Measurements from ENCODE around the gene RNF103. TPM values are rescaled to one million over a fixed set of nuclear protein-coding genes. Genes with fewer than 3 reads are reported as not detected.

The RNF103 gene
- polyA plus RNA-seq, 3 donors = 1.0 to 31.9 (median 2.2) TPM

GRCh38 chr2:86616502-86616901 is 7.2 kb downstream of the RNF103 start:
- H3K9ac ChIP-seq (ENCODE audit: insufficient read depth, low read length, poor library complexity, severe bottlenecking) = no peak overlapping the region
- no peak overlapping the region for H3K4me2 ChIP-seq (replicated peaks; ENCODE audit: extremely low read depth, low read length, poor library complexity, severe bottlenecking)
- no peak overlapping the region for H3K27ac ChIP-seq (ENCODE audit: low read depth in 1 of 2, low read length in 2 of 2)
- no peak overlapping the region for H3K4me3 ChIP-seq (replicated peaks in 1 of 3; ENCODE audit: low read depth in 2 of 3, low read length in 3 of 3)
- H4K20me1 ChIP-seq (ENCODE audit: insufficient read depth, low read length) = peaks cover 34% of the 10 kb centered on the region
- peaks cover 35 to 85% of the 10 kb centered on the region in 2 donors for H3K36me3 ChIP-seq (replicated peaks in 1 of 2; ENCODE audit: control insufficient read depth in 1 of 2, insufficient read depth in 2 of 2, low read length in 2 of 2)
- peaks cover 9 to 11% of the 10 kb centered on the region in 2 donors for H3K4me1 ChIP-seq (ENCODE audit: control insufficient read depth in 1 of 2, insufficient read depth in 2 of 2, low read length in 2 of 2)
- no peak overlapping the region for H2AFZ ChIP-seq (ENCODE audit: insufficient read depth, low read depth, low read length, poor library complexity, severe bottlenecking)
- peaks cover 18% of the 10 kb centered on the region for H3K79me2 ChIP-seq (ENCODE audit: insufficient read depth, low read length)
- WGBS (ENCODE audit: insufficient coverage) = no CpG with 5 or more reads among the region's 3 CpGs
- intact Hi-C loops (cut with micrococcal nuclease) = no loop called here
- H3K27me3 Mint-ChIP-seq (ENCODE audit: low read depth in 3 of 3) = no peaks in the 10 kb centered on the region
- no peak overlapping the region for H3K4me3 Mint-ChIP-seq
- H3K27me3 ChIP-seq (ENCODE audit: control insufficient read depth in 2 of 2, insufficient read depth in 2 of 2, low read length in 2 of 2) = no peaks in the 10 kb centered on the region
- DNase-seq = no peak
- H3K9me3 ChIP-seq (replicated peaks in 1 of 2; ENCODE audit: control insufficient read depth in 1 of 2, insufficient read depth in 1 of 2, low read length in 2 of 2) = no peaks in the 10 kb centered on the region
- no peaks in the 10 kb centered on the region for H3K9me3 Mint-ChIP-seq
- peaks cover 66 to 67% of the 10 kb centered on the region in 2 donors for H3K36me3 Mint-ChIP-seq
- TF ChIP-seq CTCF (IDR thresholded peaks at IDR 0.05) = no peak
- no peak overlapping the region for H3K27ac Mint-ChIP-seq
- H3K4me1 Mint-ChIP-seq = peaks cover 20% of the 10 kb centered on the region

GRCh38 chr2:86615596-86615995 is 8.1 kb downstream of the RNF103 start:
- H3K27me3 Mint-ChIP-seq (ENCODE audit: low read depth in 3 of 3) = no peaks in the 10 kb centered on the region
- no peak overlapping the region for H2AFZ ChIP-seq (ENCODE audit: insufficient read depth, low read depth, low read length, poor library complexity, severe bottlenecking)
- H3K27me3 ChIP-seq (ENCODE audit: control insufficient read depth in 2 of 2, insufficient read depth in 2 of 2, low read length in 2 of 2) = no peaks in the 10 kb centered on the region
- H3K4me3 ChIP-seq (replicated peaks in 1 of 3; ENCODE audit: low read depth in 2 of 3, low read length in 3 of 3) = no peak overlapping the region
- H3K4me1 Mint-ChIP-seq = peaks cover 13% of the 10 kb centered on the region
- H3K36me3 ChIP-seq (replicated peaks in 1 of 2; ENCODE audit: control insufficient read depth in 1 of 2, insufficient read depth in 2 of 2, low read length in 2 of 2) = peaks cover 42 to 94% of the 10 kb centered on the region in 2 donors
- no peak overlapping the region for H3K27ac ChIP-seq (ENCODE audit: low read depth in 1 of 2, low read length in 2 of 2)
- no peak for DNase-seq
- H3K9me3 Mint-ChIP-seq = no peaks in the 10 kb centered on the region
- peaks cover 30% of the 10 kb centered on the region for H4K20me1 ChIP-seq (ENCODE audit: insufficient read depth, low read length)
- TF ChIP-seq CTCF (IDR thresholded peaks at IDR 0.05) = no peak
- H3K4me1 ChIP-seq (ENCODE audit: control insufficient read depth in 1 of 2, insufficient read depth in 2 of 2, low read length in 2 of 2) = peaks cover under 1 to 2% of the 10 kb centered on the region in 2 donors
- intact Hi-C loops (cut with micrococcal nuclease) = no loop called here
- peaks cover 9% of the 10 kb centered on the region for H3K79me2 ChIP-seq (ENCODE audit: insufficient read depth, low read length)
- H3K4me2 ChIP-seq (replicated peaks; ENCODE audit: extremely low read depth, low read length, poor library complexity, severe bottlenecking) = no peak overlapping the region
- H3K9ac ChIP-seq (ENCODE audit: insufficient read depth, low read length, poor library complexity, severe bottlenecking) = no peak overlapping the region
- H3K27ac Mint-ChIP-seq = no peak overlapping the region
- no peak overlapping the region for H3K4me3 Mint-ChIP-seq
- no peaks in the 10 kb centered on the region for H3K9me3 ChIP-seq (replicated peaks in 1 of 2; ENCODE audit: control insufficient read depth in 1 of 2, insufficient read depth in 1 of 2, low read length in 2 of 2)
- peaks cover 75 to 76% of the 10 kb centered on the region in 2 donors for H3K36me3 Mint-ChIP-seq
